Stimulated activated CD8-positive, alpha-beta memory T cell treated with anti-CD3 and anti-CD28 coated beads, Interleukin-15, amount 100 ng/mL, for 24 hours (primary cell): ENCODE results near the gene IL17RB.

Experiments used
- DNase-seq: peaks from one replicate; pipeline ENCODE4 v3.0.0-alpha.2; 2020; ENCODE audit warnings: low read depth

The IL17RB gene

DNA sequence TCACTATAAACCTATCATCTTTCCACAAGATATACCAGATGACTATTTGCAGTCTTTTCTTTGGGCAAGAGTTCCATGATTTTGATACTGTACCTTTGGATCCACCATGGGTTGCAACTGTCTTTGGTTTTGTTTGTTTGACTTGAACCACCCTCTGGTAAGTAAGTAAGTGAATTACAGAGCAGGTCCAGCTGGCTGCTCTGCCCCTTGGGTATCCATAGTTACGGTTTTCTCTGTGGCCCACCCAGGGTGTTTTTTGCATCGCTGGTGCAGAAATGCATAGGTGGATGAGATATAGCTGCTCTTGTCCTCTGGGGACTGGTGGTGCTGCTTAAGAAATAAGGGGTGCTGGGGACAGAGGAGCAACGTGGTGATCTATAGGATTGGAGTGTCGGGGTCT, 33.9 kb upstream of the IL17RB start:
- DNase-seq: no peak

DNA sequence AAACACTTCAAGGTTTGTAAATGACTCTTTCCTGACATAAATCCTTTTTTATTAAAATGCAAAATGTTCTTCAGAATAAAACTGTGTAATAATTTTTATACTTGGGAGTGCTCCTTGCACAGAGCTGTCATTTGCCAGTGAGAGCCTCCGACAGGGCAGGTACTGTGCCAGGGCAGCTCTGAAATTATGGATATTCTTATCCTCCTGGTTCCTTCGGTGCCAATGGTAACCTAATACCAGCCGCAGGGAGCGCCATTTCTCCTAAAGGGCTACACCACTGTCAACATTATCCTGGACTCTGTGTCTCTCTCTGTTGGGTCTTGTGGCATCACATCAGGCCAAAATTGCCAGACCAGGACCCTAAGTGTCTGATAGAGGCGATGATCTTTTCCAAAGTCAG, 33.1 kb upstream of the IL17RB start:
- DNase-seq: no peak

DNA sequence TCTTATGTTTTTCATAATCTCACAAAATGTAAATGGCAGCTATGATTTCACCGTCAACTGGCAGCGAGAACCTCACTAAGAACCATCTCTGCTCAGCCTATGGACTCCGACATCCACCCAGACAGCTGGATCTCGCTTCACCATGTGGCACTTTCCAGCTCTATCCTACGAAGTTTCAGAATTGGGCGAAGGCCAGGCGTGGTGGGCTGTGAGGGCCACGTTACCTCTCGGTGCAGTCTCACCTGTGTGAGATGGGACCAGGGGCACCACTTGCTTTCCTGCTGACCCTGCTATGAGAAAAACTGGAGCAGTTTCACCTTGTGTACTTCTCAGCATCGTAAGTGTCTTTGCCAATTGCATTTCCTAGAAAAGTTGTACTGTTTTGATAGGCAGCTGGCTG, 32.5 kb upstream of the IL17RB start:
- DNase-seq: no peak

- DNase-seq: no peak
These were observed 31.3 kb upstream of the IL17RB start for GRCh38 chr3:53815067-53815466.

- no peak for DNase-seq
These were observed 30.7 kb upstream of the IL17RB start for GRCh38 chr3:53815651-53816050.

GRCh38 chr3:53816425-53816824, 29.9 kb upstream of the IL17RB start:
- DNase-seq: no peak

DNA sequence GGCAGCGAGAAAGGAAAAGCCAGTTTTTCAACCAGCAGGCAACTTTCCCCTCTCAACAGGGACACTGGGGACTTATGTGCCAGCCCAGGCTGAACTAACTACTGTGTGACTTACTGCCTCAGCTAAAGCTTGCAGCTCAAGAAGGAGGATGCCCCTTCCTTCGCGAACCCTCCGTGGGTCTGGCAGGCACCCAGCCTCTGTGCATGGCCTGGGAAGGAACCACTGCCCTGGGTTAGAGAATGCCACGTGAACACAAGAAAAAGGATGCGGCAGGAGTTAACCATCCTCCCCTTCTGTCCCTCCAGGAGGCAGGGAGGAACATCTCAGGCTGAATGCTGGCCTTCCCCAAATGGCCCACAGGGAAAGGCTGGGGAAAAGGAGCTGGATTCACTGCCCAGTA, 29.2 kb upstream of the IL17RB start:
- DNase-seq: no peak

DNA sequence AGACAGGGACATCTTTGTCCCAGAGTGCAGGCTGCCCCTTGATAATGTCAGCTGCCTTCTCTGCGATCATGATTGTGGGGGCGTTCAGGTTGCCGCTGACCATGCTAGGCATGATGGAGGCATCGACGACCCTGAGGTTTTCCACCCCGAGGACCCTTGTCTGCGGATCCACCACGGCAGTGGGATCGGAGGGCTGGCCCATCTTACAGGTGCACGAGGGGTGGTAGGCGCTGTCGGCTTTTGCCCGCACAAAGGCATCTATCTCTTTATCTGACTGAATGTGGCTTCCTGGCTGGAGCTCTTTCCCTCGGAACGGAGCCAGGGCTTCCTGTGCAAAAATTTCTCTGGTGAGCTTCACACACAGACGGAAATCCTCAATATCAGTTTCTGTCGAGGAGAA, 28.6 kb upstream of the IL17RB start:
- no peak for DNase-seq

GRCh38 chr3:53818221-53819162, 27.9 kb upstream of the IL17RB start:
- DNase-seq: no peak

DNA sequence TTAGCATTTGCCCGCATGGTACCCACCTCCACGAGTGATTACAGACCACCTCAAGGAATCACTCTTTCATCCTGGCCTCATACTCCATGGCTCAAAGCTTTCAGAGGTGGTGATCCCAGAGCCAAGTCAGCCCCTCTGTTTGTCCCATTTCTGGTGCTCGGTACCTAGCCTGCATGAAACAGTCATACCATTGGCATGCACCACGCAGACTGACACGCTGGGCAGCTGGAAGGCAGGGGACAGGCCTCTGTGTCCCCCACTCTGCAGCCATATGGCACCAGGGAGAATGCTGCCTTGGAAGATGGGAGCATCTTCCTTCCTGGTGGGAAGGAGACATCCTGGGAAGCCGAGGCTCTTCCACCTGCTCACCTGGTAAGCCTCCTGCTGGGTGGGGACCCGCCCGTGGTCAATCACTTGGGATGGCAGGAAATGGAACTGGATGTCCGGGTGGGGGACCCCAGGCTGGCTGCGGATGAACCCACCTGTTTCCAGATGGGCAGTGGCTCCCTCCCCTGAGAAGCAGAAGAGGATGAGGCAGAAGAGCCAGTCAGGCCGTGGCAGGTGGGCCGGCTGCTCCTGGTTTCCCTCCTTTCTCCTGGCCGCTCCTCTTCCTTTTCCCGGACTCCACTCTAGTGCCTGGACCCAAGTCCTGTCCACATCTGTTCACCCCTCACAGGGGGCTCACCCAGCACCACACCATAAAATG, 27.1 kb upstream of the IL17RB start:
- no peak for DNase-seq

GRCh38 chr3:53820084-53820483, 26.3 kb upstream of the IL17RB start:
- no peak for DNase-seq

GRCh38 chr3:53820756-53821580, 25.4 kb upstream of the IL17RB start:
- no peak for DNase-seq

- no peak for DNase-seq
These were observed 24.7 kb upstream of the IL17RB start for GRCh38 chr3:53821631-53822121.

GRCh38 chr3:53822331-53822741, 24.0 kb upstream of the IL17RB start:
- DNase-seq: no peak

GRCh38 chr3:53823026-53823955, 23.1 kb upstream of the IL17RB start:
- DNase-seq: no peak

DNA sequence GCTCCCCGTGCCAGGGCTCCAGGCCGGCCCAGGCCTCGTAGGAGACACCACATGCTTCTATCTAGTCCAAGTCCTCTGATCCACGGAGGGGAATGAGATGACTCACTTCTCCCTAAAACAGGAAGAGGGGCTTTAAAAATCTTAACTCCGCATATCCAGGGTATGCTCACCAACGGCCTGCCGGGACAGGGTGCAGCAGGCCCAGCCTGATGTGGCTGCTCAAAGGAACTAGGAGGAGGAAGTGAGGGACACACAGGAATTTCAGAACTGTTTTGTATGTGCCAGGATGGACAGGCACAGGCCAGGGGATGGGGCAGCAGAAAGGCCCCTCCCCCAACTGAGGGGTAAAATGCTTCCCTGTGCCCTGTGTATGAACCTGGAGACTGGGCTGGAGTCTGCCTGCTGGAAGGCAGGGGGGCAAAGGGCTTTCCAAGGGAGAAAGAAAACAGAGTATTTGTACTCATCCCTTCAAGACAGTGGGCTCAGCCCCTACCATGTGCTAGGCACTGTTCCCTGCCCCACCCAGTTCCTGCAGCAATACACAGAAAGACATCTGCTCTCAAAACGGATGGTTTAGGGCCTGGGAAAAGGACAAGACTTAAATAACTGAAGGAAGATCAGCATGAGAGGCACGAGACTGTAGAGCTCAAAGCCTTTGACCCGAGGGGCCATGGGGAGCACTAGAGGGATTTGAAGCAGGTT, 22.3 kb upstream of the IL17RB start:
- no peak for DNase-seq

- DNase-seq: no peak
These were observed 21.6 kb upstream of the IL17RB start for GRCh38 chr3:53824795-53825194.

- no peak for DNase-seq
These were observed 20.3 kb upstream of the IL17RB start for GRCh38 chr3:53826048-53826447.

GRCh38 chr3:53828581-53828980, 17.8 kb upstream of the IL17RB start:
- no peak for DNase-seq

DNA sequence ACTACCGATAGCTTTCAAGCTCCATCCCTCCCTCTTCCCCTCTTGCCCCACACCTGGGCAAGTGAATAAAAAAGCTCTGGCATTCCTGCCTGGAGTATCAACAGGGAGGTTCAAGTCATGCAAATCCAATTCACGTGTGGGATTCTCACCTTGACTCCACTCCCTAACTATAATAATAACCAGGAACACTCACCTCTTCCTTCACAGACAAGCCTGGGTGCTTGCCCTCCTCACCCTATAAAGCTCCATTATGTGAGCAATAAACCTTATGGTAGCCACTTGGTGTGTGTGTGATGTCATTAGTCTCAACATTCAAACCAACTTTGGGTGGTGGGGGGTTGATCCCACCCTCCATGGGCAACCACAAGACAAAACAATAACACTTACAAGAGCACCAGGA, 16.8 kb upstream of the IL17RB start:
- DNase-seq: no peak

- DNase-seq: no peak
These were observed 15.4 kb upstream of the IL17RB start for GRCh38 chr3:53830944-53831343.
